Small intestine (tissue), 7 donors: ENCODE results near the gene CEP89. TPM values are rescaled to one million over a fixed set of nuclear protein-coding genes. Genes with fewer than 3 reads are reported as not detected.
"Not testable (repeated sequence)": the region's sequence is repeated elsewhere in the genome, so short reads cannot be mapped to it uniquely, and the experiment has no call there.

Experiments
- DNase-seq, 2 donors: peaks; one replicate each; pipeline versions ENCODE4 v3.0.0 to v3.0.0-alpha.2; 2013
- FAIRE-seq: peaks from 2 replicates; lab custom pipeline; 2012; peaks lifted over from hg19 to GRCh38; lab: Jason Lieb, UNC
- H3K27ac ChIP-seq, 3 donors: one replicate each; pipeline ENCODE4 v1.5.1; 2013; ENCODE audit warnings: low read length in 2 of 3, mild to moderate bottlenecking in 2 of 3, control low read depth in 1 of 3, inconsistent platforms in 1 of 3, low read depth in 1 of 3, moderate library complexity in 1 of 3
- H3K27me3 ChIP-seq, 3 donors: one replicate each; pipeline ENCODE4 v1.6.1; 2013; ENCODE audit warnings: low read length in 3 of 3, inconsistent platforms in 1 of 3; ENCODE audit not compliant: control insufficient read depth in 3 of 3, insufficient read depth in 3 of 3
- H3K36me3 ChIP-seq, 3 donors: one replicate each; pipeline ENCODE4 v1.6.1; 2013; ENCODE audit warnings: low read length in 3 of 3, inconsistent platforms in 1 of 3, low read depth in 1 of 3, mild to moderate bottlenecking in 1 of 3, moderate library complexity in 1 of 3; ENCODE audit not compliant: control insufficient read depth in 3 of 3, insufficient read depth in 2 of 3
- H3K4me1 ChIP-seq, 3 donors: one replicate each; pipeline ENCODE4 v1.6.1; 2013; ENCODE audit warnings: low read length in 2 of 3, inconsistent platforms in 1 of 3, low read depth in 1 of 3, mild to moderate bottlenecking in 1 of 3, moderate library complexity in 1 of 3; ENCODE audit not compliant: control insufficient read depth in 3 of 3, insufficient read depth in 2 of 3
- H3K4me3 ChIP-seq, 3 donors: one replicate each; pipeline ENCODE4 v1.5.1; 2013; ENCODE audit warnings: low read length in 3 of 3, control low read depth in 1 of 3, inconsistent platforms in 1 of 3, low read depth in 1 of 3, mild to moderate bottlenecking in 1 of 3, moderate library complexity in 1 of 3
- H3K9me3 ChIP-seq, 2 donors: one replicate each; pipeline ENCODE4 v1.6.1; 2013; ENCODE audit warnings: low read depth in 1 of 2, low read length in 1 of 2; ENCODE audit not compliant: control insufficient read depth in 2 of 2, insufficient read depth in 1 of 2
- whole genome bisulfite sequencing, 3 donors: extraction: QIAGEN DNeasy Blood & Tissue Kit; methylation state at CpG; one replicate each; pipeline ENCODE4 v1.1.7; 2013; 5-methylcytosine and 5-hydroxymethylcytosine counted together
- polyA plus RNA-seq, 4 donors: library from polyadenylated mRNA; stranded (reverse) in 3 of 4; unstranded in 1 of 4; fragments of 200-250 nt in 3 of 4; fragments of 120-200 nt in 1 of 4; gene quantifications; one replicate each; pipeline versions ENCODE4 v1.2.1 to v1.2.3, GENCODE V29; 2013
- donor health status: healthy with polysubstance abuse.
- donor health status: control.
- donor health status: control.
- donor health status: Bipolar disorder and iron deficiency.
- donor health status: healthy.

Gene CEP89
- polyA plus RNA-seq, 4 donors, result 3.5 to 12.4 (median 6.3) TPM

DNA sequence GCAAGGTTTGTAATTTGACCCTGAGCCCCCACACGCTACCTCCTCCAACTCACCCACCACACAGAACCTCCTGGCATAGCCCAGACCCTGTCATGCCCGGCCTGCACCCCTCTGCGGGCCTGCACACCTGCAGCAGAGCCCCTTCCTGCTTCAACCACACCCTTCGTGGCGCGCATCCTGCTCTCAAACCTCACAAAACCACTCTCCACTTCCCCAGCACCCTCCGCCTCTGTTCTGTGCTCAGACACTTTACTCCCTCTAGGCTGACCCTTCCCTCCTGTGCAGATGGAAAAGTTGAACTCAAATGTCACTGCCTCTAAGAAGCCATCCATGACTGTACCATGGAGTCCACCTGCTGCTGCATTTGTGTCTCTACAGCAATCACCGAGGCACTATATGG lies 28.8 kb upstream of the CEP89 start:
- Histone ChIP-seq H3K27ac (no peak overlapping the region), H3K4me1 (no peaks in the 10 kb centered on the region), H3K4me3 (no peak overlapping the region), H3K36me3 (peaks cover 0 to 62% (median 11%) of the 10 kb centered on the region in 3 donors), H3K9me3 (no peaks in the 10 kb centered on the region), H3K27me3 (no peaks in the 10 kb centered on the region)
- FAIRE-seq (no peak), DNase-seq (no peak)
- WGBS, 3 donors, result 70 to 94% (median 74%) methylated on average over 8 of the region's 8 CpGs

DNA sequence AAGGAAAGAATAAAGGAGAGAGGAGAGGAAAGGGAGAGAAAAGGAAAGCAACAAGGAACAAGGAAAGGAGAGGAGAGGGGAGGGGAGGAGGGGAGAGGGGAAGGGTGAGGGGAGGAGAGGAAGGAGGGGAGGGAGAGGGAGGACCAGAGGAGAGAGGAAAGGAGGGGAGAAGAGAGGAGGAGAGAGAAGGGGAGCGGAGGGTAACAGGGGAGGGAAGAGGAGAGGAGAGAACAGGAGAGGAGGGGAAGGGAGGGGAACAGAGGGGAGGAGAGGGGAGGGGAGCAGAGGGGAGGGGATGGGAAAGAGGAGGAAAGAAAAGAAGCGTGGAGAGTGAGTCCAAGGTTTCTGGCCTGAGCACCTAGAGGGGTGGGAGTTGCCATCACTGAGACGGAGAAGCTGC lies 27.0 kb upstream of the CEP89 start:
- peaks cover 0 to 62% (median 14%) of the 10 kb centered on the region in 3 donors for H3K36me3 ChIP-seq
- FAIRE-seq, result no peak
- 76 to 92% (median 91%) methylated on average over 3 of the region's 3 CpGs for WGBS, 3 donors

DNA sequence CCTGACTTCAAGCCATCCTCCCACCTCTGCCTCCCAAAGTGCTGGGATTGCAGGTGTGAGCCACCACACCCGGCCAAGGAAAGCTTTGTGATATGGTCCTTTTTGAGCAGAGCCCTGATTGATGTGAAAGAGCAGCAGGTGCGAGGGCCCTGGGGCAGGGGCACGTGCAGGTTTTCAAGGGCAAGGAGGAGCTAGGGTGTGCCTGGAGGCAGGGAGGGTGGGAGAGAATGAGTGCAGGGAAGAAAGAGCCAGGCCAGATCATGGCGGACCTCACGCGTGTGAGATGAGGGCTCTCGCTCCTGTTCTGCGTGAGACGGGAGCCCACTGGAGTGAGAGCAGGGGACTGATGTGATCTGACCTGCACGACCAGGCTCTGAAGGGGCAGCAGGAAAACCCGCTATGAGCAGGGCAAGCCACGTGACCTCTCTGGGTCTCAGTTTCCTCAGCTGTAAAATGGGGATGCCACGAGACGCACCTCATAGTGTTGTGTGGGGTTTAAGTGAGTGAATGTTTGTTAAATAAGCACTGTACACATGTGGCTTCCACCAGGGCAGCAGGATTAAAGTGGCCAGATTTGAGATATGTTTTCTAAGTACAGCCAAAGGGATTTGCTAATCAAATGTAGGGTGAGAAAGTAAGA lies 26.1 kb upstream of the CEP89 start:
- Histone ChIP-seq H3K36me3 (peaks cover 0 to 64% (median 14%) of the 10 kb centered on the region in 3 donors), H3K4me1 (no peaks in the 10 kb centered on the region), H3K4me3 (no peak overlapping the region), H3K27ac (no peak overlapping the region), H3K27me3 (no peaks in the 10 kb centered on the region), H3K9me3 (no peaks in the 10 kb centered on the region)
- WGBS, 3 donors, result 85 to 91% (median 88%) methylated on average over 14 of the region's 14 CpGs
- no peak for FAIRE-seq
- no peak for DNase-seq

More for the DNA sequence above, 27.0 kb upstream of the CEP89 start:
- Histone ChIP-seq H3K4me3 (no peak overlapping the region), H3K27me3 (no peaks in the 10 kb centered on the region), H3K4me1 (no peaks in the 10 kb centered on the region), H3K27ac (no peak overlapping the region), H3K9me3 (no peaks in the 10 kb centered on the region)
- no peak for DNase-seq

- H3K27me3 ChIP-seq, DNase-seq, H3K4me1 ChIP-seq, H3K9me3 ChIP-seq, H3K27ac ChIP-seq, H3K4me3 ChIP-seq, FAIRE-seq: not testable (repeated sequence)
- peaks cover 0 to 63% (median 10%) of the 10 kb centered on the region in 3 donors for H3K36me3 ChIP-seq
- 69 to 72% (median 71%) methylated on average over 7 of the region's 7 CpGs for WGBS, 3 donors
These were observed 25.3 kb upstream of the CEP89 start for GRCh38 chr19:32997061-32997464.

- 91 to 95% (median 91%) methylated on average over 16 to 17 of the region's 17 CpGs for WGBS, 3 donors
- not testable (repeated sequence) for FAIRE-seq, H3K27ac ChIP-seq, H3K9me3 ChIP-seq, H3K4me3 ChIP-seq, H3K27me3 ChIP-seq, H3K4me1 ChIP-seq, DNase-seq
- peaks cover 0 to 59% (median 13%) of the 10 kb centered on the region in 3 donors for H3K36me3 ChIP-seq
These were observed 24.2 kb upstream of the CEP89 start for GRCh38 chr19:32995966-32996365.

GRCh38 chr19:32988724-32989123 lies 17.0 kb upstream of the CEP89 start:
- Histone ChIP-seq H3K36me3 (peaks cover 0 to 64% (median 19%) of the 10 kb centered on the region in 3 donors), H3K4me3 (no peak overlapping the region), H3K27me3 (no peaks in the 10 kb centered on the region), H3K9me3 (no peaks in the 10 kb centered on the region), H3K4me1 (no peaks in the 10 kb centered on the region), H3K27ac (no peak overlapping the region)
- DNase-seq, result no peak
- no peak for FAIRE-seq
- WGBS, 3 donors, result 57 to 69% (median 59%) methylated on average over 5 of the region's 5 CpGs

- H3K27me3 ChIP-seq, DNase-seq, H3K4me3 ChIP-seq, H3K27ac ChIP-seq, H3K9me3 ChIP-seq, H3K4me1 ChIP-seq, FAIRE-seq: not testable (repeated sequence)
- 90 to 95% (median 91%) methylated on average over 5 of the region's 5 CpGs for WGBS, 3 donors
- peaks cover 0 to 64% (median 19%) of the 10 kb centered on the region in 3 donors for H3K36me3 ChIP-seq
These were observed 16.5 kb upstream of the CEP89 start for GRCh38 chr19:32988254-32988653.

DNA sequence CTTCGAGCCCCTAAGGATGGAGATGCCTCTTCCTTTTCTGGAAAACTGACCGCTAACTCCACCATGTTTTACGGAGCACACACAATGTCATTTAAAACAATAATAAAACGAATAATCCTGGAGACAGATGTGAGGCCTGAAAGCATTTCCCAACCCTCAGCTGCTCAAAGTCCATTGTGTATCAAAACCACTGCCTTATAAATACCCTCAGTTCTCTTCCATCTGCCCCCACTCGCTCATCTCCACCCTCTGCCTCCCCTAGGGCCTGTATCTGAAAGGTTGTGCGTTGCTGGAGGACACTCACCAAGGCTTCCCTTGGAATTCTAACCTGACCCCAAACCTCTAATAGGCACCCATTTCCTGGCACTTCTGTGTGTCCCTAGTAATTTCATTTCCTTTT lies 10.7 kb upstream of the CEP89 start:
- not testable (repeated sequence) for H3K27me3 ChIP-seq, H3K4me3 ChIP-seq, FAIRE-seq, H3K9me3 ChIP-seq, DNase-seq, H3K27ac ChIP-seq, H3K4me1 ChIP-seq
- WGBS, 3 donors, result 51 to 75% (median 56%) methylated on average over 6 of the region's 6 CpGs
- H3K36me3 ChIP-seq, result peaks cover 3 to 54% (median 5%) of the 10 kb centered on the region in 3 donors

DNA sequence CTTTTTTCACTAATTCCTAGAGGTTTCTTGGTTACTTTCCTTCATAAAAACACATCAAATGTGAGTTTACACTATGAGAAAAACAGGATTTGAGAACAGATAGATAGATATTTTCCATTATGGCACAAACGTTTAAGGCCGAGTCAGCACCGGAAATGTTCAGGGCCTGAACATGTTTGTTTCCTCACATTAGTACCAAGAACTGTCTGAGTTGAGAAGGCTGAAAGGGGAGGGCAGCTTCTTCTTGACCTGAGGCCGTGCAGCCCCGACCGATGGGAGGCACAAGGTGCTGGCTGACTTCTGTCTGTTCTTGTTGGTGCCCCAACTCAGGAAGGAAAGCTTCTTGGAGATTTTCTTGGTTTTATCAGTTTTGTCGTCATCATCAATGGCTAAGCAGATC lies 8.0 kb upstream of the CEP89 start:
- not testable (repeated sequence) for H3K4me1 ChIP-seq, H3K27me3 ChIP-seq, FAIRE-seq, H3K27ac ChIP-seq, H3K9me3 ChIP-seq, DNase-seq, H3K4me3 ChIP-seq
- WGBS, 3 donors, result 85 to 92% (median 89%) methylated on average over 7 of the region's 7 CpGs
- H3K36me3 ChIP-seq, result peaks cover 3 to 44% (median 4%) of the 10 kb centered on the region in 3 donors
